HepG2 (cell line): Measurements from ENCODE around the gene CISD3. TPM values are rescaled to one million over a fixed set of nuclear protein-coding genes. Genes with fewer than 3 reads are reported as not detected.

Source experiments
- CBX5 ChIP-seq: sonication (generic); formaldehyde crosslinking; IDR thresholded peaks from 2 replicates; pipeline ENCODE4 v1.4.0; 2020; ENCODE audit warnings: missing genetic modification reagents, borderline replicate concordance
- DNMT1 ChIP-seq: sonication (generic); formaldehyde crosslinking; IDR thresholded peaks from 2 replicates; pipeline ENCODE4 v1.5.1; 2020; ENCODE audit warnings: mild to moderate bottlenecking, missing genetic modification reagents
- EED ChIP-seq: sonication (generic); formaldehyde crosslinking; IDR thresholded peaks from 2 replicates; pipeline ENCODE4 v1.5.0; 2020; ENCODE audit warnings: mild to moderate bottlenecking, missing genetic modification reagents
- GATAD2A ChIP-seq: IDR thresholded peaks from 2 replicates; pipeline ENCODE4 v1.6.1; 2016
- SOX6 ChIP-seq, 2 experiments: fragments of 450-650 bp in 1 of 2; sonication (generic) in 1 of 2; formaldehyde crosslinking in 1 of 2; IDR thresholded peaks; 2 replicates each; pipeline versions ENCODE4 v1.4.0 to v1.6.1; 2017 to 2020; ENCODE audit warnings: antibody characterized with exemption in 1 of 2, mild to moderate bottlenecking in 1 of 2, missing genetic modification reagents in 1 of 2
- XBP1 ChIP-seq: sonication (generic); formaldehyde crosslinking; IDR thresholded peaks from 2 replicates; pipeline ENCODE4 v1.5.0; 2020; ENCODE audit warnings: missing genetic modification reagents
- ZBTB20 ChIP-seq: sonication (generic); formaldehyde crosslinking; IDR thresholded peaks from 2 replicates; pipeline ENCODE4 v1.8.1; 2023; ENCODE audit warnings: missing genetic modification reagents, low read depth, mild to moderate bottlenecking, borderline replicate concordance
- ZNF143 ChIP-seq: sonication (generic); formaldehyde crosslinking; IDR thresholded peaks from 2 replicates; pipeline ENCODE4 v1.4.0; 2020; ENCODE audit warnings: missing genetic modification reagents
- ZNF263 ChIP-seq: sonication (generic); formaldehyde crosslinking; IDR thresholded peaks from 2 replicates; pipeline ENCODE4 v1.4.0; 2020; ENCODE audit warnings: missing genetic modification reagents
- ZNF292 ChIP-seq: sonication (generic); formaldehyde crosslinking; IDR thresholded peaks from 2 replicates; pipeline ENCODE4 v1.8.1; 2022; ENCODE audit warnings: mild to moderate bottlenecking, low read depth, missing genetic modification reagents, borderline replicate concordance
- polyA plus RNA-seq, 8 experiments: library from polyadenylated mRNA; depleted of rRNA in 3 of 8; stranded (reverse) in 7 of 8; unstranded in 1 of 8; fragments of >200 nt; fragmentation: Illumina TruSeq in 4 of 8; extraction: Trizol in 4 of 8; gene quantifications; 2 replicates each; pipeline versions ENCODE4 v1.2.1 to v1.2.3, GENCODE V29; 2011 to 2016; ENCODE audit warnings: low read depth in 4 of 8, missing spikeins in 1 of 8, mixed read lengths in 1 of 8; ENCODE audit not compliant: insufficient read depth in 1 of 8
- total RNA-seq, 5 experiments: library from RNA; depleted of rRNA; stranded (reverse); fragments of >200 nt; fragmentation: Illumina TruSeq; extraction: Trizol; gene quantifications; 2 replicates each; pipeline ENCODE4 v1.2.3, GENCODE V29; 2016; ENCODE audit warnings: low read depth in 1 of 5
- TF ChIP-seq, protein P1 (sequence below): sonication (generic); formaldehyde crosslinking; IDR thresholded peaks from 2 replicates; pipeline ENCODE4 v1.4.0; 2020; ENCODE audit warnings: mild to moderate bottlenecking, missing genetic modification reagents, borderline replicate concordance
- TF ChIP-seq, protein P2 (sequence below): IDR thresholded peaks from 2 replicates; pipeline ENCODE4 v1.6.1; 2016; ENCODE audit warnings: missing compliant biosample characterization, missing genetic modification reagents, borderline replicate concordance
- TF ChIP-seq, protein P3 (sequence below): sonication (generic); formaldehyde crosslinking; IDR thresholded peaks from 2 replicates; pipeline ENCODE4 v1.8.0; 2022; ENCODE audit warnings: missing genetic modification reagents, mild to moderate bottlenecking, moderate library complexity, borderline replicate concordance
- TF ChIP-seq, protein P4 (sequence below): sonication (generic); formaldehyde crosslinking; IDR thresholded peaks from 2 replicates; pipeline ENCODE4 v1.4.0; 2020; ENCODE audit warnings: low read depth, mild to moderate bottlenecking, missing genetic modification reagents

The CISD3 gene
- total and polyA plus RNA-seq, 2 of the 13 experiments (the other 11 are each of a cell fraction or from before 2014, with no cell fraction given) = 30.0 to 34.1 TPM

DNA sequence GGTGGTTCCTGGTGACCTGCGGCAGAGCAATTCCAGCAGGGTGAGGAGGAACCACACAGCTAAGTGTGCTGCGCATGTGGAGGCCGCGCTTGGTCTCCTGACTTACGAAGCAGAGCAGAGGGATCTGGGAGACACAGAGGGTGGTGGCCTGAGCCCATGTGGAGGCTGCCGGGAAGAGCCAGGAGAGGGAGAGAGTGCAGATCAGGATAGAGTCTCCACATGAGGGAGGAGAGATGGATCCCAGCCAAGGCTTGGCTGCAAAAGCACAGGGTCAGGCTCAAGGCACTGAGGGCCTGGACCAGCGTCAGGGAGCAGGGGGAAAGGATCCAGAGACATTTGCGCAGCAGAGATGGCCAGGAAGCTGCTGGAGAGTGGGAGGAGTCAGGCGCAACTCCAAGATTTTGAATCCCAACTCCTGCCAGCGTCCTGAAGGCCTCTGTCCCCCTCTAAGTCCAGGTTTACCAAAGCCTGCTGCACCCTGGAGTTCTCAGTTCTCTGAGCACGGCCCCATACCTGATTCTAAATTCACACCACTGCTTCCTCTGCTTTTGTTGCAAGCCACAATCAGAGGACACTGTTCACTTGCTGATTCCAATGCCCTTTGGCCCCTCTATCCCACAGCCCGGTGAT is 36.3 kb upstream of the CISD3 start (continued):
- TF ChIP-seq, protein P1, sequence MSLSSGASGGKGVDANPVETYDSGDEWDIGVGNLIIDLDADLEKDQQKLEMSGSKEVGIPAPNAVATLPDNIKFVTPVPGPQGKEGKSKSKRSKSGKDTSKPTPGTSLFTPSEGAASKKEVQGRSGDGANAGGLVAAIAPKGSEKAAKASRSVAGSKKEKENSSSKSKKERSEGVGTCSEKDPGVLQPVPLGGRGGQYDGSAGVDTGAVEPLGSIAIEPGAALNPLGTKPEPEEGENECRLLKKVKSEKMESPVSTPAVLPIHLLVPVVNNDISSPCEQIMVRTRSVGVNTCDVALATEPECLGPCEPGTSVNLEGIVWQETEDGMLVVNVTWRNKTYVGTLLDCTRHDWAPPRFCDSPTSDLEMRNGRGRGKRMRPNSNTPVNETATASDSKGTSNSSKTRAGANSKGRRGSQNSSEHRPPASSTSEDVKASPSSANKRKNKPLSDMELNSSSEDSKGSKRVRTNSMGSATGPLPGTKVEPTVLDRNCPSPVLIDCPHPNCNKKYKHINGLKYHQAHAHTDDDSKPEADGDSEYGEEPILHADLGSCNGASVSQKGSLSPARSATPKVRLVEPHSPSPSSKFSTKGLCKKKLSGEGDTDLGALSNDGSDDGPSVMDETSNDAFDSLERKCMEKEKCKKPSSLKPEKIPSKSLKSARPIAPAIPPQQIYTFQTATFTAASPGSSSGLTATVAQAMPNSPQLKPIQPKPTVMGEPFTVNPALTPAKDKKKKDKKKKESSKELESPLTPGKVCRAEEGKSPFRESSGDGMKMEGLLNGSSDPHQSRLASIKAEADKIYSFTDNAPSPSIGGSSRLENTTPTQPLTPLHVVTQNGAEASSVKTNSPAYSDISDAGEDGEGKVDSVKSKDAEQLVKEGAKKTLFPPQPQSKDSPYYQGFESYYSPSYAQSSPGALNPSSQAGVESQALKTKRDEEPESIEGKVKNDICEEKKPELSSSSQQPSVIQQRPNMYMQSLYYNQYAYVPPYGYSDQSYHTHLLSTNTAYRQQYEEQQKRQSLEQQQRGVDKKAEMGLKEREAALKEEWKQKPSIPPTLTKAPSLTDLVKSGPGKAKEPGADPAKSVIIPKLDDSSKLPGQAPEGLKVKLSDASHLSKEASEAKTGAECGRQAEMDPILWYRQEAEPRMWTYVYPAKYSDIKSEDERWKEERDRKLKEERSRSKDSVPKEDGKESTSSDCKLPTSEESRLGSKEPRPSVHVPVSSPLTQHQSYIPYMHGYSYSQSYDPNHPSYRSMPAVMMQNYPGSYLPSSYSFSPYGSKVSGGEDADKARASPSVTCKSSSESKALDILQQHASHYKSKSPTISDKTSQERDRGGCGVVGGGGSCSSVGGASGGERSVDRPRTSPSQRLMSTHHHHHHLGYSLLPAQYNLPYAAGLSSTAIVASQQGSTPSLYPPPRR = peak; percentile 30; the same call in 1 of the 2 replicates
- TF ChIP-seq ZNF292 (CRISPR knock-in tag) (peak; percentile 90), ZBTB20 (peak; percentile 20; the same call in 1 of the 2 replicates), CBX5 (CRISPR knock-in tag) (peak; percentile 18; the same call in 1 of the 2 replicates), ZNF263 (CRISPR knock-in tag) (peak; percentile 76), XBP1 (CRISPR knock-in tag) (no peak), GATAD2A (CRISPR knock-in tag) (0 out of 2 replicates have a peak, but pooled peaks have one; percentile 19), EED (CRISPR knock-in tag) (peak; percentile 47; the same call in 1 of the 2 replicates), SOX6 (IDR thresholded peaks at IDR 0.05) (no peak), SOX6 (CRISPR knock-in tag; IDR thresholded peaks at IDR 0.05) (0 out of 2 replicates have a peak, but pooled peaks have one; percentile 17), DNMT1 (peak; percentile 39; the same call in 1 of the 2 replicates), ZNF143 (CRISPR knock-in tag) (peak; percentile 72)
- TF ChIP-seq, protein P2, sequence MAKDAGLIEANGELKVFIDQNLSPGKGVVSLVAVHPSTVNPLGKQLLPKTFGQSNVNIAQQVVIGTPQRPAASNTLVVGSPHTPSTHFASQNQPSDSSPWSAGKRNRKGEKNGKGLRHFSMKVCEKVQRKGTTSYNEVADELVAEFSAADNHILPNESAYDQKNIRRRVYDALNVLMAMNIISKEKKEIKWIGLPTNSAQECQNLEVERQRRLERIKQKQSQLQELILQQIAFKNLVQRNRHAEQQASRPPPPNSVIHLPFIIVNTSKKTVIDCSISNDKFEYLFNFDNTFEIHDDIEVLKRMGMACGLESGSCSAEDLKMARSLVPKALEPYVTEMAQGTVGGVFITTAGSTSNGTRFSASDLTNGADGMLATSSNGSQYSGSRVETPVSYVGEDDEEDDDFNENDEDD (CRISPR knock-in tag) = peak; percentile 32; the same call in 1 of the 2 replicates
- TF ChIP-seq, protein P3, sequence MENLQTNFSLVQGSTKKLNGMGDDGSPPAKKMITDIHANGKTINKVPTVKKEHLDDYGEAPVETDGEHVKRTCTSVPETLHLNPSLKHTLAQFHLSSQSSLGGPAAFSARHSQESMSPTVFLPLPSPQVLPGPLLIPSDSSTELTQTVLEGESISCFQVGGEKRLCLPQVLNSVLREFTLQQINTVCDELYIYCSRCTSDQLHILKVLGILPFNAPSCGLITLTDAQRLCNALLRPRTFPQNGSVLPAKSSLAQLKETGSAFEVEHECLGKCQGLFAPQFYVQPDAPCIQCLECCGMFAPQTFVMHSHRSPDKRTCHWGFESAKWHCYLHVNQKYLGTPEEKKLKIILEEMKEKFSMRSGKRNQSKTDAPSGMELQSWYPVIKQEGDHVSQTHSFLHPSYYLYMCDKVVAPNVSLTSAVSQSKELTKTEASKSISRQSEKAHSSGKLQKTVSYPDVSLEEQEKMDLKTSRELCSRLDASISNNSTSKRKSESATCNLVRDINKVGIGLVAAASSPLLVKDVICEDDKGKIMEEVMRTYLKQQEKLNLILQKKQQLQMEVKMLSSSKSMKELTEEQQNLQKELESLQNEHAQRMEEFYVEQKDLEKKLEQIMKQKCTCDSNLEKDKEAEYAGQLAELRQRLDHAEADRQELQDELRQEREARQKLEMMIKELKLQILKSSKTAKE = no peak
- TF ChIP-seq, protein P4, sequence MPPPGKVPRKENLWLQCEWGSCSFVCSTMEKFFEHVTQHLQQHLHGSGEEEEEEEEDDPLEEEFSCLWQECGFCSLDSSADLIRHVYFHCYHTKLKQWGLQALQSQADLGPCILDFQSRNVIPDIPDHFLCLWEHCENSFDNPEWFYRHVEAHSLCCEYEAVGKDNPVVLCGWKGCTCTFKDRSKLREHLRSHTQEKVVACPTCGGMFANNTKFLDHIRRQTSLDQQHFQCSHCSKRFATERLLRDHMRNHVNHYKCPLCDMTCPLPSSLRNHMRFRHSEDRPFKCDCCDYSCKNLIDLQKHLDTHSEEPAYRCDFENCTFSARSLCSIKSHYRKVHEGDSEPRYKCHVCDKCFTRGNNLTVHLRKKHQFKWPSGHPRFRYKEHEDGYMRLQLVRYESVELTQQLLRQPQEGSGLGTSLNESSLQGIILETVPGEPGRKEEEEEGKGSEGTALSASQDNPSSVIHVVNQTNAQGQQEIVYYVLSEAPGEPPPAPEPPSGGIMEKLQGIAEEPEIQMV (CRISPR knock-in tag) = 0 out of 2 replicates have a peak, but pooled peaks have one; percentile 47
